Measurements from ENCODE around the gene MAD1L1.

Gene MAD1L1

DNA sequence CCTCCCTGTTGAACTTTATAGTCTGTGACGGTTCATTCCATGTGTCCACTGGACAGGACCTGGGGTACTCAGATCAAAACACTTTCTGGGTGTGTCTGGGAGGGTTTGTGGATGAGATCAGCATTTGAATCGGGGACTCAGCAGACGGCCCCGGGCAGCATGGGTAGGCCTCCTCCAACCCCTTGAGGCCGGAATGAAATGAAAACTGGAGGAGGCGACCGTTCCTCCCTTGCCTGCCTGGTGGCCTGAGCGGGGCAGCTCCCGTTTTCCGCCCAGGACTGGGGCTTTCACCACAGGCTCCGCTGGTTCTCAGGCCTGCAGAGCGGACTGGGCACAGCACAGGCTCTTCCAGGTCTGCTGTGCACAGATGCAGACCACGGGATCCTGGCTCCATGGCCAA, 247.7 kb downstream of the MAD1L1 start:
- no peak for DNase-seq (ENCODE audit: low read depth)
- H3K4me3 ChIP-seq (ENCODE audit: control insufficient read depth, low read depth, low read length) = no peak overlapping the region
- TF ChIP-seq, protein P1, sequence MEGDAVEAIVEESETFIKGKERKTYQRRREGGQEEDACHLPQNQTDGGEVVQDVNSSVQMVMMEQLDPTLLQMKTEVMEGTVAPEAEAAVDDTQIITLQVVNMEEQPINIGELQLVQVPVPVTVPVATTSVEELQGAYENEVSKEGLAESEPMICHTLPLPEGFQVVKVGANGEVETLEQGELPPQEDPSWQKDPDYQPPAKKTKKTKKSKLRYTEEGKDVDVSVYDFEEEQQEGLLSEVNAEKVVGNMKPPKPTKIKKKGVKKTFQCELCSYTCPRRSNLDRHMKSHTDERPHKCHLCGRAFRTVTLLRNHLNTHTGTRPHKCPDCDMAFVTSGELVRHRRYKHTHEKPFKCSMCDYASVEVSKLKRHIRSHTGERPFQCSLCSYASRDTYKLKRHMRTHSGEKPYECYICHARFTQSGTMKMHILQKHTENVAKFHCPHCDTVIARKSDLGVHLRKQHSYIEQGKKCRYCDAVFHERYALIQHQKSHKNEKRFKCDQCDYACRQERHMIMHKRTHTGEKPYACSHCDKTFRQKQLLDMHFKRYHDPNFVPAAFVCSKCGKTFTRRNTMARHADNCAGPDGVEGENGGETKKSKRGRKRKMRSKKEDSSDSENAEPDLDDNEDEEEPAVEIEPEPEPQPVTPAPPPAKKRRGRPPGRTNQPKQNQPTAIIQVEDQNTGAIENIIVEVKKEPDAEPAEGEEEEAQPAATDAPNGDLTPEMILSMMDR (conservative IDR thresholded peaks at IDR 0.05; ENCODE audit: control insufficient read depth, insufficient read depth, low read depth, low read length) = no peak

DNA sequence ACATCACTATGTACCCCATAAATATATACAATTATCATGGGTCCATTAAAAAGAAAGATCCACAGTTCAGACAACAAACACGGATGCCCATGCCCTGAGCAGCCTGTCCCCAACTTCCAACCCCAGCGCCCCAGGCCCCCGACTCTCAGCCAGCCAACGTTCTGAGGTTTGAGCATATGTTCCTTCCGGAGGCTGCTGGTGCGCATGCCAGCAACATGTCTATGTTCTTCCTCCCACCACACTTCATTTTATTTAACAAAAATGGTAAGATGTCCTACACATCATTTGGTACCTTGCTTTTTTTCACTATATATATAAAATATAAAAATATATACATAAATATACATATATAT, 250.9 kb downstream of the MAD1L1 start:
- DNase-seq (ENCODE audit: low read depth) = no peak
- no peak overlapping the region for H3K4me3 ChIP-seq (ENCODE audit: control insufficient read depth, low read depth, low read length)
- TF ChIP-seq, protein P1 (conservative IDR thresholded peaks at IDR 0.05; ENCODE audit: control insufficient read depth, insufficient read depth, low read depth, low read length) = no peak

DNA sequence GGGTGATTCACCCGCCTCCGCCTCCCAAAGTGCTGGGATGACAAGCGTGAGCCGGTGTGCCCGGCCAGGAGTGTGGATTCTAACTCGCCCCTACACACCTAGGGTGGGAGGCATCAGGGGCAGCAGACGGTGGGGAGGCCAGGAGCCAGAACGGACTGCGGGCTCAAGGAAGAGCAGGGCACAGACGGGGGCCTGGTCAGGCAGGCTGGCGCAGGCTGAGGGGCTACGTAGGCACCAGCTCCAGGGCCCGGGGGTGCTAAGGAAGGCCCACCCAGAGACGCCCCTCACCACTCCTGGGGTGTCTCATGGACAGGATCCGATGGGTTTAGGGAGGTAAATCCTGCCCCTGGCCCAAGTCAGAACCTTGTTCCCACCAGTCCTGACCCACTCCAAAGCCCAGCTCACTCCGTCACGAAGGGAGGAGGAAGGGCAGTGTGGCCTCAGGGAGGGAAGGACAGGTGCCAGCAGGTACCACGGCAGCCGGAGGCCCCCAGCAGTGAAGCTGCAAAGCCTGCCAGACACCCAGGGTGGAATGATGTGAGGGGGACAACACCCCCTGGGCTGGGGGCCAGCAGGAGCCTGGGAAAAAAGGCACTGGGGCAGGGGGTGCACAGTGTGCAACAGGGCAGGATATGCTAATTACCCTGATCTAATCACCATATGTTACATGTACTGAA, 251.4 kb downstream of the MAD1L1 start:
- no peak for DNase-seq (ENCODE audit: low read depth)
- H3K4me3 ChIP-seq (ENCODE audit: control insufficient read depth, low read depth, low read length) = no peak overlapping the region
- TF ChIP-seq, protein P1 (conservative IDR thresholded peaks at IDR 0.05; ENCODE audit: control insufficient read depth, insufficient read depth, low read depth, low read length) = no peak

DNA sequence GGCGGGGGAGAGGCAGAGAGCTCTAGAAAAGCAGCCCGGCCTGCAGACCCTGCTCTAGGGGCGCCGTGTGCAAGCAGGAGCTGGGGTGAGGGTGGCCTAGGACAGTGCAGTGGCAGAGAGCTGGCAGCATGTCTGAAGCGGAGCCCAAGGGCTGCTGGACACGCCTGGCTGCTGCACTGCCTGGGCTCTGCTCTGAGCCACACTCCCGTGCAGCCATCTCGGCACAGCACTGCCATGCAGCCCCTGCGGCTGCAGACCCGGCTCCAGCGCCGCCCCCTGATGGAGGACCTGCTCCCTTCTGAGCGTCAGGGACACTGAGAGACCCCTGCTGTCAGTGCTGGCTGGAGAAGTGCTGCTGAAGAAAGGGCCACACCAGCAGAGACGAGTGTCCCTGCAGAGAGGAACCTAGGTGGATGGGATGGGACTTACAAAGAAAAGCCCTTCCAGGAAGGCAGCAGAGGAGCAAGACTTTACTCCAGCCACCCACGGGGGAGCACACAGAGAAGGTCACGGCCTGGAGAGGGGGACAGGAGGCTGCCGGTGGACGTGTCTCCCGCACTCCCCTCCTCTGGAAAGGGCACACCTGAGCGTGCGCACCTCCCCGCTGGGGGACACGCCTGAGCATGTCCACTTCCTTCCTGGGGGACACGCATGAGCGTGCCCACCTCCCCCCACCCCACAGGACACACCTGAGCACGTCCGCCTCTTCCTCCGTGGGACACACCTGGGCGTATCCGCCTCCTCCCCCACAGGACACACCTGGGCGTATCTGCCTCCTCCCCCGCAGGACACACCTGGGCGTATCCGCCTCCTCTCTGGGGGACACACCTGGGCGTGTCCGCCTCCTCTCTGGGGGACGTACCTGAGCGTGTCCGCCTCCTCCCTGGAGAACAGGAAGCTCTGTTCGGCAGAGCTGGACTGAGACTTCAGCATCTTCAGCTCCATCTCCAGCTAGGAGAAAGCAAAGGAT, 252.9 kb downstream of the MAD1L1 start:
- TF ChIP-seq, protein P1 (conservative IDR thresholded peaks at IDR 0.05; ENCODE audit: control insufficient read depth, insufficient read depth, low read depth, low read length) = no peak
- no peak overlapping the region for H3K4me3 ChIP-seq (ENCODE audit: control insufficient read depth, low read depth, low read length)
- DNase-seq (ENCODE audit: low read depth) = no peak

DNA sequence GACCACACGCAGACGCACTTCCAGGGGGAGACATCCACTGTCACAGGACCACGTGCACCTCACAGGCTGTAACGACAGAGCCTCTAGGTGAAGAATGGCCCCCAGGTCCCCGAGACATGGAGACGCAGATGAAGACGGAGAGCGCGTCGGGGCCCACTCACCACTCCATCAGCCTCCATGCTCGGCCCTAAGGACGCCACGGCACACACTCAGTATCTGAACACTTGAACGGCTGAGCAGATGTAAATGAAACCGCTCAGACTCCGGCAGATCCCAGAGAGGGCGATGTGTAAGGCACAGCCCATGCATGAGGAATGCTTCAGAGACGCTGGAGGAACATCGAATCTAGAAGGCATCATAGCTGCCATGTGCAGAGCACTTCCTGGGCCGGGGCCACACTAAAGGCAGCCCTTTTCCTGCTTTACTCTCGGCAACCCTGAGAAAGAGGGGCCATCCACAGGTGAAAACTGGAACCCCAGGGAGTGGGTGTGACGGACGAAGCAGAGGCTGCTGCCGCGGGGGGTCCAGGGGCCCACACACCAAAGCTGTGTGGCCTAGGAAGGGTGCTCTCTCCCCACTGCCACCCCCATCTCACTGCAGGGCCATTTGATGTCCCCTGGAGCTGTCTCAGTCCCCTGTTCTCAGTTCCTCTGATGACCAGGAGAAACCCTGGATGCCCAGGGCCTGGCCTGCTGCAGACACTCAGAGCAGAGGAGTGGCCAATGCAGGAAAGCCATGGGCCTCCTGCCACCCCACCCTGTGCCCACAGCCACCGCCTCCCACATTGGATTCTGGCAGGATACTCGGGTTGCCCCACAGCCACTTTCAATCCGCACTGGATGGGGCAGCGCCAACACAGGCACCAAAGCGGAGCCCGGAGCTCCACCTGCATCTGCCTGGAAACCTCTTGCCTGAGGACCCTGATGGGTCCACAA, 253.8 kb downstream of the MAD1L1 start:
- DNase-seq (ENCODE audit: low read depth) = no peak
- TF ChIP-seq, protein P1 (conservative IDR thresholded peaks at IDR 0.05; ENCODE audit: control insufficient read depth, insufficient read depth, low read depth, low read length) = no peak
- H3K4me3 ChIP-seq (ENCODE audit: control insufficient read depth, low read depth, low read length) = no peak overlapping the region

DNA sequence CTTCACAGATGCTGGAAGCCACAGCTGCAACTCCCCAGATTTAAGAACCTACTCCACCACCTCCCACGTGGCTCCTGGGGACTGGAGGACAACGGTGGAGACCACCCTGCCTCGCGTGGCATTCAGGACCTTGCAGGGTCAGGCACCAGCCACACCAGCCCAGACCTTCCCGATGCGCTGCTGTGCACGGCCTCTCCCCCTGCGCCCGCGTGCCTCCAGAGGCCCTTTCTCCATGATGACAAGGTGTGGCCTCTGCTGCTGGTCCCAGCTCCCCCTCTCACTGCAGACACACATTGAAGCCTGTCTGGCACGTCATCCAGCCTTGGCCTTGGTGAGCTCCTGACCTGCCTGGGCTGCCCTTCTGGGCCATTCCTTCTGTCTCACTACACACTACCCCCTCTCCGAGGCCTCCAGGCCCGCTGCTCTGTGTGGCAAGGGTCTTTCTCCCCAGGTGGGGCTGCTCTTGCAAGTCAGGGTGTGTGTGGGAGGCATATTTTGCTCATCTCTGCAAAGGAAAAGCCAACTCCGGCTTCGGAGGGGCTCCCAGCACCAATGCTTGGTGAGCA, 254.8 kb downstream of the MAD1L1 start:
- TF ChIP-seq, protein P1 (conservative IDR thresholded peaks at IDR 0.05; ENCODE audit: control insufficient read depth, insufficient read depth, low read depth, low read length) = no peak
- no peak overlapping the region for H3K4me3 ChIP-seq (ENCODE audit: control insufficient read depth, low read depth, low read length)
- no peak for DNase-seq (ENCODE audit: low read depth)

Data from fibroblast of mammary gland (primary cell).